Measurements from ENCODE around the gene NBEA. TPM values are rescaled to one million over a fixed set of nuclear protein-coding genes. Genes with fewer than 3 reads are reported as not detected.

NBEA gene
- total RNA-seq, 2 donors from 2014 or later, result 7.7 to 10.2 TPM

- Histone ChIP-seq H3K4me1 (ENCODE audit: control insufficient read depth in 1 of 2, low read depth in 2 of 2) (peaks cover 0 to 7% of the 10 kb centered on the region in 2 donors), H3K9me3 (no peaks in the 10 kb centered on the region), H3K27me3 (replicated peaks; ENCODE audit: insufficient read depth) (no peaks in the 10 kb centered on the region), H3K4me3 (no peak overlapping the region), H3K27ac (no peak overlapping the region), H3K36me3 (no peaks in the 10 kb centered on the region)
- no peak for ATAC-seq (ENCODE audit: insufficient number of reproducible peaks, low FRiP score, low read depth)
- no peak for TF ChIP-seq CTCF (IDR thresholded peaks at IDR 0.05)
- no peak for DNase-seq (ENCODE audit: low spot score)
These were observed 63.0 kb downstream of the NBEA start for GRCh38 chr13:35005051-35005450.

GRCh38 chr13:35014606-35015213, 72.6 kb downstream of the NBEA start:
- no peak overlapping the region for H3K27ac ChIP-seq
- peaks cover 0 to 9% of the 10 kb centered on the region in 2 donors for H3K4me1 ChIP-seq (ENCODE audit: control insufficient read depth in 1 of 2, low read depth in 2 of 2)
- no peak for ATAC-seq (ENCODE audit: insufficient number of reproducible peaks, low FRiP score, low read depth)
- H3K4me3 ChIP-seq, result no peak overlapping the region
- DNase-seq (ENCODE audit: low spot score), result no peak
- H3K27me3 ChIP-seq (replicated peaks; ENCODE audit: insufficient read depth), result no peaks in the 10 kb centered on the region
- H3K9me3 ChIP-seq, result no peaks in the 10 kb centered on the region
- no peak for TF ChIP-seq CTCF (IDR thresholded peaks at IDR 0.05)
- no peaks in the 10 kb centered on the region for H3K36me3 ChIP-seq

GRCh38 chr13:35016362-35017112, 74.5 kb downstream of the NBEA start:
- peaks cover 3% of the 10 kb centered on the region for H3K9me3 ChIP-seq
- no peaks in the 10 kb centered on the region for H3K36me3 ChIP-seq
- ATAC-seq (ENCODE audit: insufficient number of reproducible peaks, low FRiP score, low read depth) (no peak), DNase-seq (ENCODE audit: low spot score) (no peak)
- no peak overlapping the region for H3K4me3 ChIP-seq
- peaks cover 0 to 9% of the 10 kb centered on the region in 2 donors for H3K4me1 ChIP-seq (ENCODE audit: control insufficient read depth in 1 of 2, low read depth in 2 of 2)
- no peak for TF ChIP-seq CTCF (IDR thresholded peaks at IDR 0.05)
- H3K27ac ChIP-seq, result no peak overlapping the region
- H3K27me3 ChIP-seq (replicated peaks; ENCODE audit: insufficient read depth), result no peaks in the 10 kb centered on the region

GRCh38 chr13:35025314-35025713, 83.2 kb downstream of the NBEA start:
- TF ChIP-seq CTCF (IDR thresholded peaks at IDR 0.05), result no peak
- DNase-seq (ENCODE audit: low spot score) (no peak), ATAC-seq (ENCODE audit: insufficient number of reproducible peaks, low FRiP score, low read depth) (no peak)
- Histone ChIP-seq H3K27ac (no peak overlapping the region), H3K36me3 (no peaks in the 10 kb centered on the region), H3K4me1 (ENCODE audit: control insufficient read depth in 1 of 2, low read depth in 2 of 2) (no peaks in the 10 kb centered on the region), H3K27me3 (replicated peaks; ENCODE audit: insufficient read depth) (no peaks in the 10 kb centered on the region), H3K9me3 (peaks cover 9% of the 10 kb centered on the region), H3K4me3 (no peak overlapping the region)

GRCh38 chr13:35028338-35028867, 86.3 kb downstream of the NBEA start:
- Histone ChIP-seq H3K4me1 (ENCODE audit: control insufficient read depth in 1 of 2, low read depth in 2 of 2) (no peaks in the 10 kb centered on the region), H3K27ac (no peak overlapping the region), H3K9me3 (peaks cover 25% of the 10 kb centered on the region), H3K4me3 (no peak overlapping the region), H3K27me3 (replicated peaks; ENCODE audit: insufficient read depth) (no peaks in the 10 kb centered on the region), H3K36me3 (no peaks in the 10 kb centered on the region)
- no peak for DNase-seq (ENCODE audit: low spot score)
- no peak for TF ChIP-seq CTCF (IDR thresholded peaks at IDR 0.05)
- ATAC-seq (ENCODE audit: insufficient number of reproducible peaks, low FRiP score, low read depth), result no peak

All from thoracic aorta (tissue), 2 donors.